ENCODE measurements around the gene CSRNP3.

DNA sequence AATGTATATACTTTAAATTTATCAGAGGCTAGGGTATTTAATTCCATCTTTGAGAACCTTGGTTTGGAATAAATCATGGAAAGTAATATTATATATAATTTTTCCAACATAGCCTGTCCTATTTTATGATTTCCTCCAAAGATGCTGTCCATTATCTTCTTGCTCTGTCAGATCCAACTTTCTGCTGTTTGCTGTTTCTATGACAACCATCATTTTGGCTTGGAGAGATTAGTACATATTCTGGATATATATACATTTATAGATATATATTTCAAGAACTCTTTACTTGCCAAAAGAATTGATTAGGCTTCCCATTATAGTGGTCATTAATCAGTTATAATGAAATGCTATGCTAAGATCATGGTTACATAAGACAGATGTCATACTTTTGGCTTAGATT lies 31.3 kb downstream of the CSRNP3 start:
- TF ChIP-seq, protein P1, sequence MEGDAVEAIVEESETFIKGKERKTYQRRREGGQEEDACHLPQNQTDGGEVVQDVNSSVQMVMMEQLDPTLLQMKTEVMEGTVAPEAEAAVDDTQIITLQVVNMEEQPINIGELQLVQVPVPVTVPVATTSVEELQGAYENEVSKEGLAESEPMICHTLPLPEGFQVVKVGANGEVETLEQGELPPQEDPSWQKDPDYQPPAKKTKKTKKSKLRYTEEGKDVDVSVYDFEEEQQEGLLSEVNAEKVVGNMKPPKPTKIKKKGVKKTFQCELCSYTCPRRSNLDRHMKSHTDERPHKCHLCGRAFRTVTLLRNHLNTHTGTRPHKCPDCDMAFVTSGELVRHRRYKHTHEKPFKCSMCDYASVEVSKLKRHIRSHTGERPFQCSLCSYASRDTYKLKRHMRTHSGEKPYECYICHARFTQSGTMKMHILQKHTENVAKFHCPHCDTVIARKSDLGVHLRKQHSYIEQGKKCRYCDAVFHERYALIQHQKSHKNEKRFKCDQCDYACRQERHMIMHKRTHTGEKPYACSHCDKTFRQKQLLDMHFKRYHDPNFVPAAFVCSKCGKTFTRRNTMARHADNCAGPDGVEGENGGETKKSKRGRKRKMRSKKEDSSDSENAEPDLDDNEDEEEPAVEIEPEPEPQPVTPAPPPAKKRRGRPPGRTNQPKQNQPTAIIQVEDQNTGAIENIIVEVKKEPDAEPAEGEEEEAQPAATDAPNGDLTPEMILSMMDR (IDR thresholded peaks at IDR 0.05) = no peak
- TF ChIP-seq POLR2A (IDR thresholded peaks at IDR 0.05) (no peak), POLR2AphosphoS5 (IDR thresholded peaks at IDR 0.05) (no peak), EP300 (IDR thresholded peaks at IDR 0.05; ENCODE audit: low read depth) (no peak)
